PC-9 (cell line): Measurements from ENCODE around the gene RDH11. TPM values are rescaled to one million over a fixed set of nuclear protein-coding genes. Genes with fewer than 3 reads are reported as not detected.
A peak's percentile ranks its signal among the peaks of the same experiment; 100 is the strongest.

Source experiments
- BruUV-seq: library from RNA; stranded (reverse); fragments of 400-500 nt; replicated peaks from 2 replicates; lab custom pipeline; 2021; lab: Mats Ljungman, UMichigan
- CTCF ChIA-PET: fragments of 300-600 bp; sonication (Branson Sonifier 250); formaldehyde crosslinking; loops from one replicate; lab custom pipeline; 2022; ENCODE audit warnings: antibody characterized with exemption; lab: Charles Lee
- POLR2A ChIA-PET: fragments of 300-600 bp; sonication (Branson Sonifier 250); formaldehyde crosslinking; loops from one replicate; lab custom pipeline; 2022; ENCODE audit warnings: antibody characterized with exemption; ENCODE audit not compliant: unreplicated experiment; lab: Charles Lee
- DNase-seq, 2 experiments: peaks; one replicate each; pipeline versions ENCODE4 v3.0.0 to v3.0.0-alpha.2; 2015 to 2022; ENCODE audit warnings: mixed read lengths in 1 of 2
- H2AFZ ChIP-seq: fragments of 200-600 bp; sonication (generic); 2 replicates; pipeline ENCODE4 v1.8.1; 2017; ENCODE audit warnings: antibody characterized with exemption
- H3F3A ChIP-seq: fragments of 200-600 bp; sonication (generic); 2 replicates; pipeline ENCODE4 v1.8.1; 2017; ENCODE audit warnings: antibody characterized with exemption, mild to moderate bottlenecking, low read depth; ENCODE audit not compliant: insufficient read depth
- H3K27ac ChIP-seq: fragments of 200-600 bp; sonication (generic); 2 replicates; pipeline ENCODE4 v1.6.1; 2016; ENCODE audit warnings: mixed run types
- H3K27me3 ChIP-seq: fragments of 200-600 bp; sonication (generic); 2 replicates; pipeline ENCODE4 v1.6.1; 2016; ENCODE audit warnings: low read depth, mixed run types; ENCODE audit not compliant: insufficient read depth
- H3K36me3 ChIP-seq: fragments of 200-600 bp; sonication (generic); 2 replicates; pipeline ENCODE4 v1.6.1; 2016; ENCODE audit warnings: low read depth, mixed run types
- H3K4me1 ChIP-seq: fragments of 200-600 bp; sonication (generic); replicated peaks from 2 replicates; pipeline ENCODE4 v1.6.1; 2016; ENCODE audit warnings: mixed run types; ENCODE audit not compliant: insufficient read depth
- H3K4me2 ChIP-seq: fragments of 200-600 bp; sonication (generic); 2 replicates; pipeline ENCODE4 v1.6.1; 2017; ENCODE audit warnings: mixed run types
- H3K4me3 ChIP-seq: fragments of 200-600 bp; sonication (generic); 2 replicates; pipeline ENCODE4 v1.6.1; 2016; ENCODE audit warnings: mixed run types
- H3K79me2 ChIP-seq: fragments of 200-600 bp; sonication (generic); 2 replicates; pipeline ENCODE4 v1.6.1; 2017; ENCODE audit warnings: low read depth, mixed run types
- H3K9me2 ChIP-seq: fragments of 200-600 bp; sonication (generic); 2 replicates; pipeline ENCODE4 v1.8.1; 2017; ENCODE audit warnings: mild to moderate bottlenecking; ENCODE audit not compliant: insufficient read depth
- H3K9me3 ChIP-seq: fragments of 200-600 bp; sonication (generic); 2 replicates; pipeline ENCODE4 v1.8.1; 2016; ENCODE audit warnings: low read depth; ENCODE audit not compliant: insufficient read depth
- H4K20me1 ChIP-seq: fragments of 200-600 bp; sonication (generic); 2 replicates; pipeline ENCODE4 v1.8.1; 2017; ENCODE audit not compliant: insufficient read depth
- EZH2 ChIP-seq: fragments of 200-600 bp; sonication (generic); IDR thresholded peaks from 2 replicates; pipeline ENCODE4 v1.8.0; 2017; ENCODE audit warnings: antibody characterized with exemption, low read depth
- intact Hi-C: fragments of 100-400 bp; cut with micrococcal nuclease; formaldehyde crosslinking; loops from one replicate; pipeline ENCODE4 v1.10.0; 2022; ENCODE audit not compliant: unreplicated experiment
- total RNA-seq: library from RNA; stranded (reverse); gene quantifications from 2 replicates; pipeline ENCODE4 v1.2.3, GENCODE V29; 2021
- TF ChIP-seq, protein P1 (sequence below): fragments of 200-600 bp; sonication (generic); conservative IDR thresholded peaks from 2 replicates; pipeline ENCODE4 v1.6.1; 2017; ENCODE audit warnings: mixed run types, antibody characterized with exemption, mild to moderate bottlenecking, moderate library complexity

RDH11 gene
- total RNA-seq, 1 experiment from 2014 or later = 97.0 TPM

DNA sequence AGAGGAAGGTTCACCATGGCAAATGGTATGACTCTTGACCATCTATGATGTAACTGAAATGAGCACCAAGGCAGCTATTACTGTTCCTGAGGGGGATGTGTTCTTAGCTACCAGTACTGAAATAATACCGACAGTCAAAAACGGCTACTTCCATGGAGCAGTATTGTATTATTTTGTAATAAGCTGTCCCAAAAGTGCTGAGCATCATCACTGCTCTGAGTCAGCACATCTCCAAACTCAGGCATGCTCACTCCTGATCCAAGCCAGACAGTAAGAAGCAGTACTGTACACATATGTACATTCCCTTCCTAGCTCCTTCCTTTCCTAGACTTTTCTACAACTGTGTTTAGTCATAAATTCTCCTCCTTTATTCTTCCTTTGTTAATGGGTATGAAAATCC, 29.7 kb downstream of the RDH11 start:
- 0 out of 2 replicates have a peak, but pooled peaks cover 13% of the 10 kb centered on the region for H3F3A ChIP-seq
- no TSS peak for BruUV-seq
- H3K9me2 ChIP-seq = no peaks in the 10 kb centered on the region
- H3K4me2 ChIP-seq = no peak overlapping the region
- 0 out of 2 replicates have a peak, but pooled peaks cover under 1% of the 10 kb centered on the region for H3K36me3 ChIP-seq
- no peak overlapping the region for H3K4me3 ChIP-seq
- peaks cover 75% of the 10 kb centered on the region for H3K79me2 ChIP-seq
- H3K27ac ChIP-seq = no peak overlapping the region
- DNase-seq = no peak
- H4K20me1 ChIP-seq = peaks cover 47% of the 10 kb centered on the region
- POLR2A ChIA-PET = no interaction called here
- no peaks in the 10 kb centered on the region for H3K4me1 ChIP-seq
- H3K27me3 ChIP-seq = no peaks in the 10 kb centered on the region
- intact Hi-C loops = loop anchor here (2.0 to 5.0 kb wide), 3 partner anchors 36 to 139 kb away; partner anchors contain the start of genes ARG2 and RDH12
- H3K9me3 ChIP-seq = no peaks in the 10 kb centered on the region
- TF ChIP-seq EZH2 = no peak
- TF ChIP-seq, protein P1, sequence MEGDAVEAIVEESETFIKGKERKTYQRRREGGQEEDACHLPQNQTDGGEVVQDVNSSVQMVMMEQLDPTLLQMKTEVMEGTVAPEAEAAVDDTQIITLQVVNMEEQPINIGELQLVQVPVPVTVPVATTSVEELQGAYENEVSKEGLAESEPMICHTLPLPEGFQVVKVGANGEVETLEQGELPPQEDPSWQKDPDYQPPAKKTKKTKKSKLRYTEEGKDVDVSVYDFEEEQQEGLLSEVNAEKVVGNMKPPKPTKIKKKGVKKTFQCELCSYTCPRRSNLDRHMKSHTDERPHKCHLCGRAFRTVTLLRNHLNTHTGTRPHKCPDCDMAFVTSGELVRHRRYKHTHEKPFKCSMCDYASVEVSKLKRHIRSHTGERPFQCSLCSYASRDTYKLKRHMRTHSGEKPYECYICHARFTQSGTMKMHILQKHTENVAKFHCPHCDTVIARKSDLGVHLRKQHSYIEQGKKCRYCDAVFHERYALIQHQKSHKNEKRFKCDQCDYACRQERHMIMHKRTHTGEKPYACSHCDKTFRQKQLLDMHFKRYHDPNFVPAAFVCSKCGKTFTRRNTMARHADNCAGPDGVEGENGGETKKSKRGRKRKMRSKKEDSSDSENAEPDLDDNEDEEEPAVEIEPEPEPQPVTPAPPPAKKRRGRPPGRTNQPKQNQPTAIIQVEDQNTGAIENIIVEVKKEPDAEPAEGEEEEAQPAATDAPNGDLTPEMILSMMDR = no peak
- CTCF ChIA-PET = no interaction called here
- no peak overlapping the region for H2AFZ ChIP-seq

DNA sequence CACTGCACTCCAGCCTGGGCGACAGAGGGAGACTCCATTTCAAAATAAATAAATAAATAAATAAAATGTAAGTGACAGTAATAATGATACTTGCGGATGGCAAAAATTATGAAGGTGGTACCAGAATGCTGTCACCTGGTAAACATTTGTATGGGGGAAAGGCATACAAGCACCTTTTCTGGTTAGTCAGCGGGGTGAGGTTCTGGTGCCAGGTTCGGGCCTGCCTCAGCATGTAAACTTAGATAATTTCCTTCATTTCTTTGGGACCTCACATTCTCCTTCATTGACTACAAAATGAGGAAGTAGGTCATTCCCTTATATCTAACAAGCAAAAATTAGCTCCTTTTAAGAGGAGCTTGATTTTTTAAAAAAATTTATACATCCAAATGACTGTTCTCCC, 31.9 kb downstream of the RDH11 start:
- H3K79me2 ChIP-seq = peaks cover 57% of the 10 kb centered on the region
- H3K4me3 ChIP-seq = no peak overlapping the region
- no TSS peak for BruUV-seq
- DNase-seq = no peak
- peaks cover 29% of the 10 kb centered on the region for H4K20me1 ChIP-seq
- H3K36me3 ChIP-seq = peaks cover 18% of the 10 kb centered on the region
- no peaks in the 10 kb centered on the region for H3K27me3 ChIP-seq
- H3K4me2 ChIP-seq = no peak overlapping the region
- H3K27ac ChIP-seq = no peak overlapping the region
- no peaks in the 10 kb centered on the region for H3K9me2 ChIP-seq
- 0 out of 2 replicates have a peak, but pooled peaks cover 9% of the 10 kb centered on the region for H3F3A ChIP-seq
- intact Hi-C loops = no loop called here
- H3K4me1 ChIP-seq = no peaks in the 10 kb centered on the region
- TF ChIP-seq EZH2 = no peak
- TF ChIP-seq, protein P1 = no peak
- no peaks in the 10 kb centered on the region for H3K9me3 ChIP-seq
- ChIA-PET CTCF (interaction anchor here (0.6 kb wide), 1 partner anchor 532 kb away, joined by 5 read pairs; no protein-coding TSS in a partner anchor), POLR2A (interaction anchor here (0.7 kb wide), 1 partner anchor 85 kb away, joined by 7 read pairs; no protein-coding TSS in a partner anchor)
- no peak overlapping the region for H2AFZ ChIP-seq

DNA sequence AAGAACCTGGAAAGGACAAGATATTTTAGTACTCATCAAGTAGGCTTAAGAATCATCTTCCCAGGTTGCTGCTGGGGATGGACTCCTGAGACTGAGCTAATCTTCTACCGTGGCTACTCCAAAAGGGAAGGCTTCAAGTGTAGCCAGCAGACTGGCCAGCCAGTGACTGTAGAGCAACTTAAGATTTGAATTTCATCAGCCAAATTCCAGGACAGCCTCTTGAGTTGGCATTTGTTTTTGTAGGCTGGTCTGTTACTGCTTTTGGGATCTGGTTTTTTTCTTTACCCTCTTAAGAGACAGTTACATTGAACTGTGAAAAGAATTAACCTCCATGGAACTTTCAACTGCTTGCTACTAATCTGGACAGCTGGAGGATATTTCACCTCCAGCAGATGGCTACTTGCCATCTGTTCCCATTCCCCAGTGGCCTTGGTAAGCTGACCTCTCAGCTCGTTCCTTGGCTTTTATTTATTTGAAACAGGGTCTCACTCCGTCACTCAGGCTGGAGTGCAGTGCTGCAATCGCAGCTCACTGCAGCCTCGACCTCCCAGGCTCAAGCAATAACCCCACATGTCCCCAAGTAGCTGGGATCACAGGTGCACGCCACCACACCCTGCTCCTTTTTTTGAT, 41.8 kb downstream of the RDH11 start:
- H3K36me3 ChIP-seq = peaks cover 52% of the 10 kb centered on the region
- TF ChIP-seq EZH2 = no peak
- TF ChIP-seq, protein P1 = no peak
- intact Hi-C loops = no loop called here
- 0 out of 2 replicates have a peak, but pooled peaks cover 7% of the 10 kb centered on the region for H3K4me1 ChIP-seq
- H3K4me2 ChIP-seq = no peak overlapping the region
- H3K9me3 ChIP-seq = no peaks in the 10 kb centered on the region
- no TSS peak for BruUV-seq
- no peaks in the 10 kb centered on the region for H4K20me1 ChIP-seq
- CTCF ChIA-PET = interaction anchor here (1.1 kb wide), 1 partner anchor 9 kb away, joined by 3 read pairs; no protein-coding TSS in a partner anchor
- H3F3A ChIP-seq = peaks cover 7% of the 10 kb centered on the region; the same call in 1 of the 2 replicates
- DNase-seq = no peak
- no peaks in the 10 kb centered on the region for H3K9me2 ChIP-seq
- H3K27me3 ChIP-seq = no peaks in the 10 kb centered on the region
- POLR2A ChIA-PET = no interaction called here
- no peak overlapping the region for H2AFZ ChIP-seq
- no peak overlapping the region for H3K4me3 ChIP-seq
- no peaks in the 10 kb centered on the region for H3K79me2 ChIP-seq
- peak overlapping the region; percentile 24 for H3K27ac ChIP-seq
